Measurements from ENCODE around the gene PLBD1.

DNA sequence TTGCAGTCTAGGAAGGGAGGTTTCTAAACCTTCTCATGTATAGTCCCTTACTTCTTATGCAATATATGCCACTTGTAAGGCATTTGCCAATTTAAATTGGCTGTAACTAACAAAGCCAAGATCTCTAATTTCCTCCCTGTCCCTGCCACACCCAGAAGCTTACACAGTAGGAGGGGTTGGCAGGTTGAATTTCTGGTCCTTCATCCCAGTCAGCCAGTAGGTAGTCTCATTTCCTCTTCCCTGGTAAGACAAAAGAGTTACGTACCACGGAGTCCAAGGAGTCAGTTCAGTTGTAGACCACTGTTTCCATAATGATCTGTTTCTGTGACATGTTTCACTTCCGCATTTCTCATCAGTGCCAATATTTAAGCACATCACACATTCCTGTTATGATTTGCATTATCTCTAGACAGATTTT lies 47.0 kb upstream of the PLBD1 start:
- TF ChIP-seq POLR2A (IDR thresholded peaks at IDR 0.05) = no peak
- TF ChIP-seq, protein P1, sequence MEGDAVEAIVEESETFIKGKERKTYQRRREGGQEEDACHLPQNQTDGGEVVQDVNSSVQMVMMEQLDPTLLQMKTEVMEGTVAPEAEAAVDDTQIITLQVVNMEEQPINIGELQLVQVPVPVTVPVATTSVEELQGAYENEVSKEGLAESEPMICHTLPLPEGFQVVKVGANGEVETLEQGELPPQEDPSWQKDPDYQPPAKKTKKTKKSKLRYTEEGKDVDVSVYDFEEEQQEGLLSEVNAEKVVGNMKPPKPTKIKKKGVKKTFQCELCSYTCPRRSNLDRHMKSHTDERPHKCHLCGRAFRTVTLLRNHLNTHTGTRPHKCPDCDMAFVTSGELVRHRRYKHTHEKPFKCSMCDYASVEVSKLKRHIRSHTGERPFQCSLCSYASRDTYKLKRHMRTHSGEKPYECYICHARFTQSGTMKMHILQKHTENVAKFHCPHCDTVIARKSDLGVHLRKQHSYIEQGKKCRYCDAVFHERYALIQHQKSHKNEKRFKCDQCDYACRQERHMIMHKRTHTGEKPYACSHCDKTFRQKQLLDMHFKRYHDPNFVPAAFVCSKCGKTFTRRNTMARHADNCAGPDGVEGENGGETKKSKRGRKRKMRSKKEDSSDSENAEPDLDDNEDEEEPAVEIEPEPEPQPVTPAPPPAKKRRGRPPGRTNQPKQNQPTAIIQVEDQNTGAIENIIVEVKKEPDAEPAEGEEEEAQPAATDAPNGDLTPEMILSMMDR (IDR thresholded peaks at IDR 0.05) = no peak

Data from upper lobe of left lung (tissue), 4 donors.